ENCODE results near the gene FAM210A.

GRCh38 chr18:13629841-13630715, 96.3 kb downstream of the FAM210A start:
- TF ChIP-seq POLR2A (IDR thresholded peaks at IDR 0.05; ENCODE audit: low read depth, low read length) = no peak
- TF ChIP-seq CTCF (conservative IDR thresholded peaks at IDR 0.05; ENCODE audit: low read depth, low read length) = peak; percentile 72
- TF ChIP-seq USF2 (IDR thresholded peaks at IDR 0.05; ENCODE audit: low read depth, low read length) = no peak
- no peak for TF ChIP-seq BHLHE40 (IDR thresholded peaks at IDR 0.05; ENCODE audit: low read depth, low read length)
- peak; percentile 82 for TF ChIP-seq RAD21 (IDR thresholded peaks at IDR 0.05; ENCODE audit: low read length)
- no peak for TF ChIP-seq MXI1 (IDR thresholded peaks at IDR 0.05; ENCODE audit: borderline replicate concordance, low read depth, low read length)

All from IMR-90 (cell line).